GM23338 (cell line): Measurements from ENCODE around the gene ZCCHC14. TPM values are rescaled to one million over a fixed set of nuclear protein-coding genes. Genes with fewer than 3 reads are reported as not detected.

Experiments used
- ATAC-seq: fragments of 200-7000 bp; cut with Tn5 transposase; 3 replicates; pipeline ENCODE4 v1.9.1; 2020
- DNase-seq: peaks from one replicate; pipeline ENCODE4 v3.0.0-alpha.2; 2015; ENCODE audit warnings: low spot score
- H2AFZ ChIP-seq: fragments of 200-600 bp; sonication (generic); 2 replicates; pipeline ENCODE4 v1.8.0; 2016; ENCODE audit warnings: antibody characterized with exemption, mild to moderate bottlenecking, moderate library complexity
- H3F3A ChIP-seq: fragments of 200-600 bp; sonication (generic); replicated peaks from 2 replicates; pipeline ENCODE4 v1.8.0; 2017; ENCODE audit warnings: antibody characterized with exemption, mixed run types, low read depth
- H3K27ac ChIP-seq: fragments of 200-600 bp; sonication (generic); 2 replicates; pipeline ENCODE4 v1.6.1; 2016; ENCODE audit warnings: low read depth
- H3K27me3 ChIP-seq: fragments of 200-600 bp; sonication (generic); 2 replicates; pipeline ENCODE4 v1.8.0; 2016; ENCODE audit warnings: mild to moderate bottlenecking, mixed run types, moderate library complexity; ENCODE audit not compliant: insufficient read depth
- H3K36me3 ChIP-seq: fragments of 200-600 bp; sonication (generic); 2 replicates; pipeline ENCODE4 v1.8.0; 2016; ENCODE audit warnings: mild to moderate bottlenecking; ENCODE audit not compliant: insufficient read depth
- H3K4me1 ChIP-seq: fragments of 200-600 bp; sonication (generic); 2 replicates; pipeline ENCODE4 v1.8.0; 2016; ENCODE audit warnings: mild to moderate bottlenecking, moderate library complexity; ENCODE audit not compliant: insufficient read depth
- H3K4me2 ChIP-seq: fragments of 200-600 bp; sonication (generic); 2 replicates; pipeline ENCODE4 v1.7.1; 2017; ENCODE audit warnings: mixed run types
- H3K4me3 ChIP-seq: fragments of 200-600 bp; sonication (generic); 2 replicates; pipeline ENCODE4 v1.6.1; 2016; ENCODE audit warnings: mixed run types
- H3K79me2 ChIP-seq: fragments of 200-600 bp; sonication (generic); replicated peaks from 2 replicates; pipeline ENCODE4 v1.8.0; 2017; ENCODE audit warnings: mild to moderate bottlenecking; ENCODE audit not compliant: insufficient read depth
- H3K9me2 ChIP-seq: fragments of 200-600 bp; sonication (generic); 2 replicates; pipeline ENCODE4 v1.8.0; 2017; ENCODE audit not compliant: insufficient read depth
- H4K20me1 ChIP-seq: fragments of 200-600 bp; sonication (generic); replicated peaks from 2 replicates; pipeline ENCODE4 v1.8.0; 2017; ENCODE audit warnings: mild to moderate bottlenecking; ENCODE audit not compliant: insufficient read depth
- H3K27ac Mint-ChIP-seq: 2 replicates; pipeline ENCODE4 v1.8.0; 2020; ENCODE audit warnings: inconsistent platforms, mild to moderate bottlenecking, moderate library complexity, mixed read lengths
- H3K27me3 Mint-ChIP-seq: 3 replicates; pipeline ENCODE4 v1.8.0; 2022; ENCODE audit warnings: low read depth, mild to moderate bottlenecking, moderate library complexity, mixed read lengths, inconsistent platforms; ENCODE audit not compliant: insufficient read depth, poor library complexity
- H3K36me3 Mint-ChIP-seq: 3 replicates; pipeline ENCODE4 v1.8.0; 2021; ENCODE audit warnings: low read depth, mild to moderate bottlenecking, inconsistent platforms, moderate library complexity, mixed read lengths
- H3K4me1 Mint-ChIP-seq: 3 replicates; pipeline ENCODE4 v1.8.0; 2020; ENCODE audit warnings: mild to moderate bottlenecking, inconsistent platforms, mixed read lengths
- H3K4me3 Mint-ChIP-seq: 3 replicates; pipeline ENCODE4 v1.8.0; 2021; ENCODE audit warnings: moderate library complexity, mild to moderate bottlenecking, inconsistent platforms, mixed read lengths
- H3K9me3 Mint-ChIP-seq: 3 replicates; pipeline ENCODE4 v1.8.0; 2020; ENCODE audit warnings: moderate library complexity, mild to moderate bottlenecking, inconsistent platforms, mixed read lengths
- CREB1 ChIP-seq: fragments of 250-450 bp; sonication (Bioruptor Pico); IDR thresholded peaks from 2 replicates; pipeline ENCODE4 v1.5.0; 2020; ENCODE audit warnings: low read depth, mild to moderate bottlenecking, moderate library complexity
- CTCF ChIP-seq, 2 experiments: fragments of 200-600 bp in 1 of 2; sonication (generic) in 1 of 2; conservative IDR thresholded peaks; 2 replicates each; pipeline versions ENCODE4 v1.5.1 to v1.6.1; 2016 to 2017; ENCODE audit warnings: antibody characterized with exemption in 2 of 2, low read depth in 2 of 2, mild to moderate bottlenecking in 2 of 2, moderate library complexity in 1 of 2
- ETS1 ChIP-seq: IDR thresholded peaks from 2 replicates; pipeline ENCODE4 v1.6.1; 2016; ENCODE audit warnings: antibody characterized with exemption
- EZH2 ChIP-seq: fragments of 200-600 bp; sonication (generic); IDR thresholded peaks from one replicate; pipeline ENCODE4 v1.8.0; 2017; ENCODE audit warnings: antibody characterized with exemption, mild to moderate bottlenecking, low read depth; ENCODE audit not compliant: unreplicated experiment
- EZH2phosphoT487 ChIP-seq: fragments of 200-600 bp; sonication (generic); IDR thresholded peaks from one replicate; pipeline ENCODE4 v1.8.1; 2018; ENCODE audit warnings: antibody characterized with exemption; ENCODE audit not compliant: unreplicated experiment
- JUNB ChIP-seq: IDR thresholded peaks from one replicate; pipeline ENCODE4 v1.6.1; 2016; ENCODE audit warnings: antibody characterized with exemption; ENCODE audit not compliant: unreplicated experiment
- NANOG ChIP-seq: IDR thresholded peaks from 2 replicates; pipeline ENCODE4 v1.6.1; 2016; ENCODE audit warnings: antibody characterized with exemption, borderline replicate concordance
- POLR2AphosphoS5 ChIP-seq: IDR thresholded peaks from 2 replicates; pipeline ENCODE4 v1.6.1; 2016; ENCODE audit warnings: antibody characterized with exemption, low read depth
- REST ChIP-seq: IDR thresholded peaks from one replicate; pipeline ENCODE4 v1.6.1; 2018; ENCODE audit warnings: antibody characterized with exemption; ENCODE audit not compliant: unreplicated experiment
- STAT1 ChIP-seq: IDR thresholded peaks from one replicate; pipeline ENCODE4 v1.6.1; 2016; ENCODE audit warnings: antibody characterized with exemption; ENCODE audit not compliant: unreplicated experiment
- ZNF114 ChIP-seq: fragments of 250-450 bp; sonication (Bioruptor Pico); IDR thresholded peaks from 2 replicates; pipeline ENCODE4 v1.5.0; 2020; ENCODE audit warnings: mild to moderate bottlenecking, moderate library complexity
- ZNF331 ChIP-seq: fragments of 250-450 bp; sonication (Bioruptor Pico); IDR thresholded peaks from 2 replicates; pipeline ENCODE4 v1.5.0; 2020; ENCODE audit warnings: low read depth, mild to moderate bottlenecking, moderate library complexity
- ZNF462 ChIP-seq: fragments of 250-450 bp; sonication (Bioruptor Pico); IDR thresholded peaks from 2 replicates; pipeline ENCODE4 v1.5.0; 2020; ENCODE audit warnings: mild to moderate bottlenecking, moderate library complexity
- polyA plus RNA-seq: library from polyadenylated mRNA; unstranded; fragments of >200 nt; fragmentation: Nextera tagmentation; extraction: Ambion mirVana; gene quantifications from 2 replicates; pipeline ENCODE4 v1.2.1, GENCODE V29; 2016
- total RNA-seq: library from RNA; depleted of rRNA; stranded (reverse); fragments of >200 nt; shearing (Covaris generic); gene quantifications from 2 replicates; pipeline ENCODE4 v1.2.3, GENCODE V29; 2014

ZCCHC14 gene
- total and polyA plus RNA-seq, 2 experiments from 2014 or later, result 6.8 to 22.4 TPM

GRCh38 chr16:87442581-87442966 lies 50.2 kb downstream of the ZCCHC14 start:
- H3K79me2 ChIP-seq, result peaks cover 36% of the 10 kb centered on the region
- ATAC-seq (no peak), DNase-seq (no peak)
- Mint-ChIP-seq H3K27ac (no peak overlapping the region), H3K4me1 (peaks cover 9% of the 10 kb centered on the region), H3K36me3 (peaks cover 59% of the 10 kb centered on the region), H3K27me3 (peaks cover 3% of the 10 kb centered on the region), H3K9me3 (peaks cover 18% of the 10 kb centered on the region; the same call in 2 of the 3 replicates), H3K4me3 (no peak overlapping the region)
- H3K27ac ChIP-seq, result no peak overlapping the region
- no peaks in the 10 kb centered on the region for H3K27me3 ChIP-seq
- TF ChIP-seq EZH2 (no peak), EZH2phosphoT487 (no peak), JUNB (no peak), REST (no peak), CREB1 (CRISPR knock-in tag) (no peak), ZNF331 (no peak), ZNF462 (no peak), STAT1 (no peak), NANOG (no peak), ETS1 (no peak), POLR2AphosphoS5 (no peak), ZNF114 (CRISPR knock-in tag) (no peak), CTCF (conservative IDR thresholded peaks at IDR 0.05; ENCODE audit: low read depth in 2 of 2) (no peak)
- no peaks in the 10 kb centered on the region for H3F3A ChIP-seq
- H2AFZ ChIP-seq, result no peak overlapping the region
- no peak overlapping the region for H3K4me2 ChIP-seq
- H3K36me3 ChIP-seq, result peaks cover 20% of the 10 kb centered on the region
- H3K4me1 ChIP-seq, result no peaks in the 10 kb centered on the region
- no peak overlapping the region for H3K4me3 ChIP-seq
- H4K20me1 ChIP-seq, result peaks cover 4% of the 10 kb centered on the region; the same call in 1 of the 2 replicates
- no peaks in the 10 kb centered on the region; the same call in 1 of the 2 replicates for H3K9me2 ChIP-seq
